IPS DF 6.9 (cell line): ENCODE measurements around the gene BCAS3.

Experiments
- DNase-seq: peaks from one replicate; pipeline ENCODE4 v3.0.0-alpha.2; 2013; ENCODE audit warnings: low read depth, low spot score
- H3K27ac ChIP-seq: one replicate; pipeline ENCODE4 v1.5.1; 2013; ENCODE audit warnings: low read length, control low read depth
- H3K27me3 ChIP-seq: 2 replicates; pipeline ENCODE4 v1.6.1; 2013; ENCODE audit warnings: mild to moderate bottlenecking, low read length; ENCODE audit not compliant: control insufficient read depth, insufficient read depth
- H3K36me3 ChIP-seq: 2 replicates; pipeline ENCODE4 v1.6.1; 2013; ENCODE audit warnings: low read length; ENCODE audit not compliant: control insufficient read depth, insufficient read depth
- H3K4me1 ChIP-seq: 2 replicates; pipeline ENCODE4 v1.6.1; 2013; ENCODE audit warnings: low read length; ENCODE audit not compliant: control insufficient read depth, insufficient read depth
- H3K4me3 ChIP-seq: 2 replicates; pipeline ENCODE4 v1.5.1; 2013; ENCODE audit warnings: mild to moderate bottlenecking, low read length
- H3K9me3 ChIP-seq: 2 replicates; pipeline ENCODE4 v1.6.1; 2013; ENCODE audit warnings: low read length, inconsistent platforms; ENCODE audit not compliant: control insufficient read depth, insufficient read depth
- WGBS: extraction: QIAGEN DNeasy Blood & Tissue Kit; methylation state at CpG from one replicate; pipeline ENCODE4 v1.1.7; 2013; ENCODE audit warnings: mixed read lengths, missing lambda C conversion rate; ENCODE audit not compliant: insufficient read length, insufficient coverage; 5-methylcytosine and 5-hydroxymethylcytosine counted together

BCAS3 gene

GRCh38 chr17:61284746-61285145 lies 607.1 kb downstream of the BCAS3 start:
- Histone ChIP-seq H3K27ac (no peak overlapping the region), H3K36me3 (no peaks in the 10 kb centered on the region), H3K27me3 (no peaks in the 10 kb centered on the region), H3K9me3 (no peaks in the 10 kb centered on the region), H3K4me3 (no peak overlapping the region), H3K4me1 (peaks cover 4% of the 10 kb centered on the region; the same call in 1 of the 2 replicates)
- no peak for DNase-seq
- WGBS: no CpG with 5 or more reads among the region's 1 CpG

GRCh38 chr17:61285526-61286320 lies 608.1 kb downstream of the BCAS3 start:
- no peaks in the 10 kb centered on the region for H3K9me3 ChIP-seq
- no peak overlapping the region for H3K4me3 ChIP-seq
- no peaks in the 10 kb centered on the region for H3K36me3 ChIP-seq
- WGBS: no CpG with 5 or more reads among the region's 11 CpGs
- H3K4me1 ChIP-seq: peaks cover 4% of the 10 kb centered on the region; the same call in 1 of the 2 replicates
- H3K27me3 ChIP-seq: no peaks in the 10 kb centered on the region
- DNase-seq: no peak
- no peak overlapping the region for H3K27ac ChIP-seq

GRCh38 chr17:61286449-61286848 lies 608.8 kb downstream of the BCAS3 start:
- H3K4me1 ChIP-seq: peaks cover 4% of the 10 kb centered on the region; the same call in 1 of the 2 replicates
- WGBS: no CpG with 5 or more reads among the region's 9 CpGs
- no peak for DNase-seq
- no peaks in the 10 kb centered on the region for H3K36me3 ChIP-seq
- H3K9me3 ChIP-seq: no peaks in the 10 kb centered on the region
- H3K27ac ChIP-seq: no peak overlapping the region
- no peak overlapping the region for H3K4me3 ChIP-seq
- no peaks in the 10 kb centered on the region for H3K27me3 ChIP-seq

- peaks cover 7% of the 10 kb centered on the region; the same call in 1 of the 2 replicates for H3K4me1 ChIP-seq
- H3K36me3 ChIP-seq: no peaks in the 10 kb centered on the region
- no peaks in the 10 kb centered on the region for H3K27me3 ChIP-seq
- WGBS: 100% methylated on average over 1 of the region's 10 CpGs
- no peaks in the 10 kb centered on the region for H3K9me3 ChIP-seq
- H3K4me3 ChIP-seq: no peak overlapping the region
- no peak for DNase-seq
- H3K27ac ChIP-seq: no peak overlapping the region
These were observed 612.0 kb downstream of the BCAS3 start for GRCh38 chr17:61289408-61290385.

GRCh38 chr17:61291451-61292285 lies 614.0 kb downstream of the BCAS3 start:
- Histone ChIP-seq H3K36me3 (no peaks in the 10 kb centered on the region), H3K9me3 (no peaks in the 10 kb centered on the region), H3K4me3 (no peak overlapping the region), H3K27me3 (no peaks in the 10 kb centered on the region), H3K4me1 (peaks cover 4% of the 10 kb centered on the region; the same call in 1 of the 2 replicates), H3K27ac (no peak overlapping the region)
- DNase-seq: no peak
- WGBS: no CpG with 5 or more reads among the region's 10 CpGs

- Histone ChIP-seq H3K9me3 (no peaks in the 10 kb centered on the region), H3K27me3 (no peaks in the 10 kb centered on the region), H3K27ac (no peak overlapping the region), H3K4me1 (peaks cover 4% of the 10 kb centered on the region; the same call in 1 of the 2 replicates), H3K36me3 (no peaks in the 10 kb centered on the region), H3K4me3 (no peak overlapping the region)
- WGBS: no CpG with 5 or more reads among the region's 2 CpGs
- no peak for DNase-seq
These were observed 616.6 kb downstream of the BCAS3 start for GRCh38 chr17:61294286-61294685.

GRCh38 chr17:61294777-61295176 lies 617.1 kb downstream of the BCAS3 start:
- no peak overlapping the region for H3K27ac ChIP-seq
- peaks cover 4% of the 10 kb centered on the region; the same call in 1 of the 2 replicates for H3K4me1 ChIP-seq
- no CpG with 5 or more reads among the region's 3 CpGs for WGBS
- no peaks in the 10 kb centered on the region for H3K36me3 ChIP-seq
- no peaks in the 10 kb centered on the region for H3K9me3 ChIP-seq
- no peaks in the 10 kb centered on the region for H3K27me3 ChIP-seq
- H3K4me3 ChIP-seq: no peak overlapping the region
- DNase-seq: no peak

GRCh38 chr17:61296058-61296457 lies 618.4 kb downstream of the BCAS3 start:
- no CpG with 5 or more reads among the region's 2 CpGs for whole genome bisulfite sequencing
- Histone ChIP-seq H3K9me3 (no peaks in the 10 kb centered on the region), H3K36me3 (no peaks in the 10 kb centered on the region), H3K4me3 (no peak overlapping the region), H3K27me3 (no peaks in the 10 kb centered on the region), H3K4me1 (peaks cover 4% of the 10 kb centered on the region; the same call in 1 of the 2 replicates), H3K27ac (no peak overlapping the region)
- no peak for DNase-seq

- no peak for DNase-seq
- Histone ChIP-seq H3K27me3 (no peaks in the 10 kb centered on the region), H3K27ac (no peak overlapping the region), H3K36me3 (no peaks in the 10 kb centered on the region), H3K9me3 (no peaks in the 10 kb centered on the region), H3K4me3 (no peak overlapping the region), H3K4me1 (no peaks in the 10 kb centered on the region; the same call in 1 of the 2 replicates)
- no CpG with 5 or more reads among the region's 9 CpGs for WGBS
These were observed 622.2 kb downstream of the BCAS3 start for GRCh38 chr17:61299517-61300513.
